Common myeloid progenitor, CD34-positive (primary cell): ENCODE measurements around the gene GBP4.

Experiments
- CTCF ChIA-PET: fragments of 350-600 bp; sonication (Branson Sonifier 250); formaldehyde crosslinking; loops from one replicate; lab custom pipeline; 2021; ENCODE audit warnings: antibody characterized with exemption; lab: Charles Lee
- POLR2A ChIA-PET: fragments of 350-600 bp; sonication (Branson Sonifier 250); formaldehyde crosslinking; loops from one replicate; lab custom pipeline; 2021; ENCODE audit warnings: antibody characterized with exemption; lab: Charles Lee
- DNase-seq, 3 donors: peaks; one replicate each; pipeline versions ENCODE4 v3.0.0 to v3.0.0-alpha.2; 2013
- H3K27ac ChIP-seq, 2 experiments: 1 replicate in 1 of 2; 2 replicates in 1 of 2; pipeline ENCODE4 v1.7.0; 2013; ENCODE audit warnings: inconsistent platforms in 2 of 2, low read length in 2 of 2, mild to moderate bottlenecking in 2 of 2, low read depth in 1 of 2, moderate library complexity in 1 of 2; ENCODE audit not compliant: severe bottlenecking in 2 of 2, insufficient read depth in 1 of 2, poor library complexity in 1 of 2
- H3K27me3 ChIP-seq, 5 experiments: replicated peaks in 2 of 5; 1 replicate in 3 of 5; 2 replicates in 2 of 5; pipeline versions ENCODE4 v1.6.1 to v1.7.0; 2013; ENCODE audit warnings: low read length in 4 of 5, mild to moderate bottlenecking in 2 of 5, moderate library complexity in 2 of 5, inconsistent platforms in 1 of 5; ENCODE audit not compliant: insufficient read depth in 5 of 5, control insufficient read depth in 4 of 5
- H3K36me3 ChIP-seq, 4 experiments: 1 replicate in 2 of 4; 2 replicates in 2 of 4; pipeline versions ENCODE4 v1.6.1 to v1.7.0; 2013; ENCODE audit warnings: low read length in 3 of 4, control low read depth in 1 of 4, mild to moderate bottlenecking in 1 of 4; ENCODE audit not compliant: control insufficient read depth in 4 of 4, insufficient read depth in 4 of 4
- H3K4me1 ChIP-seq, 4 experiments: 1 replicate in 3 of 4; 2 replicates in 1 of 4; pipeline versions ENCODE4 v1.6.1 to v1.7.1; 2013; ENCODE audit warnings: low read length in 3 of 4, mild to moderate bottlenecking in 3 of 4, control low read depth in 1 of 4, inconsistent platforms in 1 of 4, moderate library complexity in 1 of 4; ENCODE audit not compliant: control insufficient read depth in 4 of 4, insufficient read depth in 4 of 4; ENCODE audit errors: control extremely low read depth in 1 of 4
- H3K4me3 ChIP-seq, 7 experiments: 1 replicate in 4 of 7; 2 replicates in 3 of 7; pipeline versions ENCODE4 v1.5.1 to v1.7.0; 2013; ENCODE audit warnings: mild to moderate bottlenecking in 7 of 7, low read length in 6 of 7, moderate library complexity in 6 of 7, inconsistent platforms in 2 of 7, low read depth in 2 of 7, control low read depth in 1 of 7; ENCODE audit not compliant: insufficient read depth in 4 of 7, control insufficient read depth in 1 of 7; ENCODE audit errors: extremely low read depth in 1 of 7
- H3K9me3 ChIP-seq, 5 experiments: 1 replicate in 4 of 5; 2 replicates in 1 of 5; pipeline versions ENCODE4 v1.6.1 to v1.7.1; 2013; ENCODE audit warnings: low read length in 4 of 5, mild to moderate bottlenecking in 2 of 5, inconsistent platforms in 1 of 5, low read depth in 1 of 5, moderate library complexity in 1 of 5; ENCODE audit not compliant: control insufficient read depth in 4 of 5, insufficient read depth in 2 of 5; ENCODE audit errors: control extremely low read depth in 1 of 5
- WGBS: methylation state at CpG from one replicate; pipeline ENCODE4 v1.1.5; 2013; ENCODE audit not compliant: insufficient coverage; 5-methylcytosine and 5-hydroxymethylcytosine counted together

GBP4 gene

GRCh38 chr1:89143484-89143883, 55.3 kb downstream of the GBP4 start:
- CTCF ChIA-PET, result interaction anchor here (1.5 kb wide), 1 partner anchor 10 kb away, joined by 5 read pairs; no protein-coding TSS in a partner anchor

GRCh38 chr1:89142160-89142559, 56.6 kb downstream of the GBP4 start:
- CTCF ChIA-PET, result interaction anchor here (1.5 kb wide), 1 partner anchor 72 kb away, joined by 3 read pairs; no protein-coding TSS in a partner anchor
- Histone ChIP-seq H3K4me3 (no peak overlapping the region), H3K36me3 (no peaks in the 10 kb centered on the region), H3K27ac (no peak overlapping the region), H3K9me3 (no peaks in the 10 kb centered on the region), H3K4me1 (no peaks in the 10 kb centered on the region), H3K27me3 (no peaks in the 10 kb centered on the region)
- WGBS, result 100% methylated on average over 2 of the region's 4 CpGs
- POLR2A ChIA-PET, result no interaction called here
- no peak for DNase-seq

More at GRCh38 chr1:89143484-89143883, 55.3 kb downstream of the GBP4 start:
- Histone ChIP-seq H3K4me1 (no peaks in the 10 kb centered on the region), H3K9me3 (no peaks in the 10 kb centered on the region), H3K27me3 (no peaks in the 10 kb centered on the region), H3K27ac (no peak overlapping the region), H3K36me3 (no peaks in the 10 kb centered on the region), H3K4me3 (no peak overlapping the region)
- no peak for DNase-seq
- WGBS, result no CpG with 5 or more reads among the region's 2 CpGs
- POLR2A ChIA-PET, result no interaction called here

GRCh38 chr1:89133747-89134146, 65.0 kb downstream of the GBP4 start:
- ChIA-PET POLR2A (no interaction called here), CTCF (interaction anchor here (0.7 to 2.0 kb wide), 4 partner anchors 10 to 177 kb away, joined by 3 to 5 read pairs (median 3); partner anchors contain the start of gene GBP5)
- WGBS, result 100% methylated on average over 1 of the region's 1 CpG

More at GRCh38 chr1:89133747-89134146, 65.0 kb downstream of the GBP4 start:
- Histone ChIP-seq H3K36me3 (no peaks in the 10 kb centered on the region), H3K4me1 (peaks cover 12 to 17% (median 16%) of the 10 kb centered on the region in 4 experiments), H3K27me3 (no peaks in the 10 kb centered on the region), H3K9me3 (no peaks in the 10 kb centered on the region), H3K4me3 (no peak overlapping the region), H3K27ac (no peak overlapping the region)
- no peak for DNase-seq
